Measurements from ENCODE around the gene PTPN11.
A peak's percentile ranks its signal among the peaks of the same experiment; 100 is the strongest.
"Not testable (repeated sequence)": the region's sequence is repeated elsewhere in the genome, so short reads cannot be mapped to it uniquely, and the experiment has no call there.

PTPN11 gene

DNA sequence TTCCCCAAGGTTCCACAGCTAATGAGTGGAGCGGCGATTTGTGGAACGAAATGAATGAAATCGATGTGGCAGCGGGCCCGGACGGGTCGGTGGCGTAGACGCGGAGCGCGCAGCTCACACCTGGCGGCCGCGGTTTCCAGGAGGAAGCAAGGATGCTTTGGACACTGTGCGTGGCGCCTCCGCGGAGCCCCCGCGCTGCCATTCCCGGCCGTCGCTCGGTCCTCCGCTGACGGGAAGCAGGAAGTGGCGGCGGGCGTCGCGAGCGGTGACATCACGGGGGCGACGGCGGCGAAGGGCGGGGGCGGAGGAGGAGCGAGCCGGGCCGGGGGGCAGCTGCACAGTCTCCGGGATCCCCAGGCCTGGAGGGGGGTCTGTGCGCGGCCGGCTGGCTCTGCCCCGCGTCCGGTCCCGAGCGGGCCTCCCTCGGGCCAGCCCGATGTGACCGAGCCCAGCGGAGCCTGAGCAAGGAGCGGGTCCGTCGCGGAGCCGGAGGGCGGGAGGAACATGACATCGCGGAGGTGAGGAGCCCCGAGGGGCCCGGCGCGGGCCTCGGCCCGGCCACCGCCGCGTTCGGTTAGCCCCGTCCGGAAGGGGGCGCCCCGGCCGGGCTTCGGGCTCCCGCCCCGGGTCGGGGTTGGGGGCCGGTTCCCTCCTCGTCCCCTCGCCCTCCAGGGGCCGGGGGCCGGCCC lies at the start of gene PTPN11:
Gene PTPN11 (plus strand): TSS at position 340 of the 689 bp plus-strand sequence. CDS start 165 bp downstream, at position 505.
- no peak for FAIRE-seq

DNA sequence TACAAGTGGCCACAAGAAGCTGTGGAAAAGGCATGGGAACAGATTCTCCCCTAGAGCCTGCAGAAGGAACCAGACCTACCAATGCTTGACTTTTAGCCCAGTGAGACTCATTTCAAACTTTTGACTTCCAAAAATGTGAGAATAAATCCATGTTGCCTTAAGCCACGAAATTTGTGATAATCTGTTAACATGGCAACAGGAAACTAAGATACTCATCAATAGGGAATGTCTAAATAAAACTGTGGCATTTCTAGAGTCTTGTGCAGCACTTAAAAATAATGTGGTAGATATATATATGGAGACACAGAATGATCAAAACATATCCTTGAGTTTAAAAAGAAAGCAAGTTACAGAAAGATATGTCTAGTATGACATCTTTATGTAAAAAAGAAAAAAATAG lies 48.5 kb upstream of the PTPN11 start:
- no peak for FAIRE-seq

DNA sequence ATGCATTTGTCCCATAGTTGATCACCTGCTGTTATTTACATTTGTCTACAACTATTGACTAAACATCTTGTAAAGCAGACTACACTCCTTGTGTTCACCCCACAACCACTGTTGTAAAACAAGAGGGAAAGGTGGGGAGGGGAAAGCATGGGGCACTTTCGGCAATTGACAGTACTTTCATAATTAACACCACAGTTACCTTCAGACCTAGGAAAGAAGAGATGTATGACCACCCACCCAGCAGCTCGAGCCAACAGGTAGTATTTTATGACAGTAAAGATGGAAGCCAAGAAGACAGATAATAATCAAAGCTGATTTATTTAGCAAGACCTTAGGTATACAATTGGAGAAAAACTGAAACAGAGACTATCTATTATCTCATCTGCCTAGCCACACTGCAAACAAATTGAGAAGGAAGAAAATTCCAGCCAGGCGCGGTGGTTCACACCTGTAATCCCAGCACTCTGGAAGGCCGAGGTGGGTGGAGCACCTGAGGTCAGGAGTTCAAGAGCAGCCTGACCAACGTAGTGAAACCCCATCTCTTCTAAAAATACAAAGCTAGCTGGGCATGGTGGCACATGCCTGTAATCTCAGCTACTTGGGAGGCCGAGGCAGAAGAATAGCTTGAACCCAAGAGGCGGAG lies 47.8 kb upstream of the PTPN11 start:
- FAIRE-seq: no peak

- FAIRE-seq: no peak
These were observed 44.5 kb upstream of the PTPN11 start for GRCh38 chr12:112374166-112374740.

GRCh38 chr12:112375105-112375504 lies 43.6 kb upstream of the PTPN11 start:
- FAIRE-seq: no peak

DNA sequence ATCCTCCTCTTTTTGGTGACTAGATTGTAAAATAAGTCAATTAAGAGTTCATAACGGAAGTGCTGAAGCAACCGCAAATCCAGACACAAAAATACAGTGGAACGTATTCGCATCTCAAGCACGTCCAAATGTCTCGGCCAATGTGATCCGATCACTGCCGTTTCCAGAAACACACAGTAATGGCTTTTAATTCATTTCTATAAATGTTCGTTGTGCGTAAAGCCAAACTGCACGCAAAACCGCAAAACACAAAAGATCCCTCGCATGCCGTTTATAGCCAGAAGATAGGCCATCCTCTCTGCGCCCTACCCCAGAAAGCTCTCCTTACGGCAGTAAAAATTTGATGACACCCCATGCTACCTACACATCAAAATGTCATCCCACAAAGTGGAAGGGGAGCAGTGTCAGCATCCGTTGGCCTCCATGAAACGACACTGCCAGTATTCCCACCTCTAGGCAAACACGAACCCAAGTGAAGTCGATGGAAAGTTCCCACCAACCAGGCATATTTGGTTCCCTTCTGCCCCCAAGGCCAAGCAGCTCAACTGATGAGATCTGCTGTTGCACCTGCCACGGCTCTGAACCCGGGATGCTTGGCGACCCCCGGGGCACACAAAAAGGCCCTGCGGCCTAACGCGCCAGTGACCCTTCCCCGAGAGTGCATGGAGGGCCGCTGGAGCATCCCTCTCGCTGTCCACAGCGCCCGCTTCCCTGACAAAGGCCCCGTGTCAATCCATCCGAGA lies 37.9 kb upstream of the PTPN11 start:
- FAIRE-seq: no peak

DNA sequence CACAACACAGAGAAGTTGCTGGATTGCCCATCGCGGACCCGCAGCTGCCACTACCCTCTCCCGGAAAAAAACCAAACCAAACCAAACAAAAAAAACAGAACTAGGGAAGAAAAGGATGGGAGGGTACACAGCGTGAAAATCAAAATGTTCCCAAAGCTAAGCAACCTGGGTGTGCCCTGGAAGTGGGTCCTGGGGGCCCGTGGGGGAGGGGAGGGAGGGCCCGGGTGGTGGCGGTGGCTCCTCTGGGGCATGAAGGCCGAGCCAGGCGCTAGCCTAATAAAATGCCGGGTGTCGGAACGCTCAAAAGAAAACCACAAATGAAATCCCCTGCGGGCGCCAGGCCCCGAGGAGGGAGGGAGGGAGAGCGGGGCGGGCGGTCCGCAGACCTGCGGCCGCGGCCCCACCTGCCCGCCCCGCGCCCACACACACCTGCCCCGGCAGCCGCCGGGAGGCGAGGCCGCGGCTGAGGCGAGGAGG lies 37.3 kb upstream of the PTPN11 start:
- no peak for FAIRE-seq

DNA sequence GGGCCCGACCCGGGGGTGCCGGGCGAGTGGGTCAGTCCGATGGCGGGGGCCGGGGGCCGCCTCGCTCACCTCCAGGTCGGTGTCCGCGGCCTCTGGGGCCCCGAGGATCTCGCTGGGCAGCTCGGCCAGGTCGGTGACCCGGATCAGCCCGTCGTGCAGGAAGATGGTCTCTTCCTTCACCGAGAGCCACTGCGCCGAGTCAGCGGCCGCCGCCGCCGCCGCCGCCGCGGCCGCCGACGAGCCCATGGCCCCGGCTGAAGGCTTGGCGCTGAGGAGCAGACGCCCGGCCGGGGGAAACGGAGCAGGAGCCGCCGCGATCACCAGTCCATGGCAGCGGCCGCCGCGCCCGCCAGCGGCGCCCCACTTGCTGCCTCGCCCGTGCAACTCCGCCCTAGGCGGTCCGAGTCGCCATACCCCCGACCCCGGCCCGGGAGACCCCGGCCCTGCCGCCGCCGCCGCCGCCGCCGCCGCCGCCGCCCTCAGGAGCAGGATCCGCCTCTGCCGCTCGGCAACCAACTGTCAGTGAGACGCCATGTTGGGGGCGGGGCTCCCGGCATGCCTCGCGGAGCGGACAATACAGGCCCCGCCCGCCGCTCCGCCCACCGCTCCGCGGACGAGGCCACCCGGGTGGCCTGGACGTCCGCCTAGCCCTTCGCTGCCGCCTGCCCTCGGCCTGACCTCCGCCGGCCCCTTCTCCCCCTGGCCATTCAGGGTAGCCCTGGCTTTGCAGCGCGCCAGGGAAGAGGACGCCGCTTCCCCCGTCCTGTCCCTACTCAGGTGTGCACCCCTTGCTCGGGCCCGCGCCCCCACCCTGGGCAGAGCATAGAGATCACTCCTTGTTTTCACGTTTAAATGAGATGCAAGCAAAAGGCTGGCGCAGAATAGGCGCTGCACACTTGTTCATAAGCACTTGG lies 36.6 kb upstream of the PTPN11 start, which contains the start of gene HECTD4:
Gene HECTD4 (minus strand): TSS at position 549 of the 914 bp plus-strand sequence. CDS start 303 bp downstream, at position 246.
- FAIRE-seq: no peak

DNA sequence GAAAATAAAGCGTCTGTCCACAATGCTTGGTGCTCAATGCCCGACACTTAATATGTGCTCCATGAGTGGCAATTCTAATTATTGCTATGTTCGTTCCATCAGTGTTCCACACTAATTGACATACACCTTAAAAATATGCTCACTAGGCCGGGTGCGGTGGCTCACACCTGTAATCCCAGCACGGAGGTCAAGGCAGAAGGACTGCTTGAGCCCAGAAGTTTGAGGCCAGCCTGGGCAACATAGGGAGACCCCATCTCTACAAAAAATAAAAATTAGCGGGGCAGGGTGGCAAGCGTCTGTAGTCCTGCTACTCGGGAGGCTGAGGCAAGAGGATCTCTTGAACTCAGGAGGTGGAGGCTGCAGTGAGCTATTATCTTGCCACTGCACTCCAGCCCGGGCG lies 35.9 kb upstream of the PTPN11 start:
- no peak for FAIRE-seq

- FAIRE-seq: no peak
These were observed 32.0 kb upstream of the PTPN11 start for GRCh38 chr12:112386726-112387125.

DNA sequence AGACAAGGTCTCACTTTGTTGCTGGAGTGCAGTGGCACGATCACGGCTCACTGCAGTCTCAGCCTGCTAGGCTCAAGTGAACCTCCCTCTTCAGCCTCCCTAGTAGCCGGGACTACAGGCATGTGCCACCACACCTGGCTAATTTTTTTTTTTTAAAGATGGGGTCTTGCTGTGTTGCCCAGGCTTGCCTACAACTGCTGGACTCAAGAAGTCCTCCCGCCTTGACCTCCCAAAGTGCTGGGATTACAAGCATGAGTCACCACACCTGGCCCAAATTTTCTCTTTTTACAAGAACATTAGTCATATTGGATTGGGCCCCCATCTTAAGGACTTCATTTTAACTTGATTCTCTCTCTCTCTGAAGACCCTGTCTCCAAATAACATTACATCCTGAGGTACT lies 29.5 kb upstream of the PTPN11 start:
- no peak for FAIRE-seq

GRCh38 chr12:112389922-112390654 lies 28.7 kb upstream of the PTPN11 start:
- FAIRE-seq: not testable (repeated sequence)

- no peak for FAIRE-seq
These were observed 25.4 kb upstream of the PTPN11 start for GRCh38 chr12:112393328-112393727.

DNA sequence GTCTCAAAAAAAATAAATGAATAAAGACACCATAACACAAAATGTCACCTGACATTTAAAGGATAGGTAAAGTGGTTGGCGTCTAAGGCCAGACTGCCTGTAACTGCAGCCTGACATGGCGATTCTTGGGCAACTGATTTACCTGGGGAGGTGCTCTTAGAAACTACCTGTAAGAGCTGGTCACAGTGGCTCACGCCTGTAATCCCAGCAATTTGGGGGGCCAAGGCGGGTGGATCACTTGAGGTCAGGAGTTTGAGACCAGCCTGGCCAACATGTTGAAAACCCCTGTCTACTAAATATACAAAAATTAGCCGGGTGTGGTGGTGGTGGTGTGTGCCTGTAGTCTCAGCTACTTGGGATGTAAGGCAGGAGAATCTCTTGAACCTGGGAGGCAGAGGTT lies 17.7 kb upstream of the PTPN11 start:
- FAIRE-seq: no peak

DNA sequence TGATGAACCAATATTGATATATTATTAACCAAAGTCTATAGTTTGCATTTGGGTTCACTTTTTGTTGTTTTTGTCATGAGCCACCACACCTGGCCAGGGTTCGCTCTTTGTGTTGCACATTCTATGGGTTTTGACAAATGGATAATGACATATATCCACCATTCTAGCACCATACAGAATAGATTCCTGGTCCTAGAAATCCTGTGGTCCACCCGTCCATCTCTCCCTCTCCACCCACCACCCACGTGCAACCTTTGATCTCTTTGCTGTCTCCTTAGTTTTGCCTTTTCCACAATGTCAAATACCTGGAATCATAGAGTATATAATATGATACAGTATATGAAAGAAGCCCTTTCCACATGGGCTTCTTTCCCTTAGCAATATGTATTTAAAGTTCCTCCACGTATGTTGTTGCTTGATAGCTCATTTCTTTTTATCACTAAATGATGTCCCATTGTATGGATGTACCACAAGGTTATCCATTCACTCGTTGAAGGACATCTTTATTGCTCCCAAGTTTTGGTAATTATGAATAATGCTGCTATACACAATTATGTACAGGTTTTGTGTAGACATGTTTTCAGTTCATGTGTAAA lies 16.7 kb upstream of the PTPN11 start:
- FAIRE-seq: no peak

DNA sequence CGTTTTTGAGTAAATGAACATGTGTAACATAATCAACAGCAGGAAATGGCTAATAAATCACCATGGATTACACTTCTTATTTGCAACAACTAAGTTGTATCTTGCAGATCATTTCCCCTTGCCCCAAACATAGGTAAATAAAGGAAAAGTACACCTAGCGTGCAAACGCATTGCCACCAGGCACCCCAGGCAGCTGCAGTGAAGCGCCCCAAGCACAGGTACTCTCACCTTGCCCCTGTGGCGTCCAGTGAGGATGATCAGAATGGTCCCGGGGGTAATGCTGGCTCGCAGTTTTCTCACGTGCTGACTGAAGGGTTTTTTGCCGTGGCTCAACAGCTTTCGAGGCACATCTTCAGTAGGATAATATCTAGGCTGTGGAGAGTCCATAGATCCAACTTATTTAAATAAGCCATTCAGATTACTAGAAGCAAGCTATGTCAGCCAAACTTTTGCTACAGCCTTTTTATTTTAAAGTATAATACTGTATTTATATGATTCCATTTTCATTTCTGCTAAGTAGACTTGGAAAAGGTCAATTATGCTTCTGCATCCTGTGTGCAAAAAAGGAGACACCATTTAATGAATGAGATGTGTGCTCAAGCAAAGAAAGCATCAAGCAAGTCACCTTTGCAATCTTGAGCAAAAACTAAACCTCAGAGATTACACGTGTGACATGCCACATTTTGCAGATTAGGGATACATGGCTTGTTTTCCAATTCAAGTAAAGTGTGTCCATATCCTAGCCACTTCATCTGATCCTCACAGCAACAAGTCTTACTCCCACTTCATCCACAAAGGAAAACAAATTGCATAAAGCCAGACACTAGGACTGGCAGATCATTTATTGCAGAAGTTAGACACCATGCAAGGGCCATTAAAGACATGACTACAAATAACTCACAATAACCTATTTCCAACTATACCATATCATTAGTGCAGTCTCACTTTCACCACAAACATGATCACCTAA lies 11.9 kb upstream of the PTPN11 start:
- no peak for FAIRE-seq

DNA sequence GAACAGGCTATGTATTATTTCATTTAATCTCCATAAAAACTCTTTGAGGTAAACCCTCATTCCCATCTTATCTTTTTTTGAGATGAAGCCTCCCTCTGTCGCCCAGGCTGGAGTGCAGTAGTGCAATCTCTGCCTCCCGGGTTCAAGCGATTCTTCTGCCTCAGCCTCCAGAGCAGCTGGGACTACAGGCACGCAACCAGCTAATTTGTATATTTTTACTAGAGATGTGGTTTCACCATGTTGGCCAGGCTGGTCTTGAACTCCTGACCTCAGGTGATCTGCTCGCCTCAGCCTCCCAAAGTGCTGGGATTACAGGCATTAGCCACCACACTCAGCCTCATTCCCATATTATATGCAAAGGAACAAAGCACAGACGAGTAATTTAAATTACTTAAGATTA lies 11.1 kb upstream of the PTPN11 start:
- not testable (repeated sequence) for FAIRE-seq

GRCh38 chr12:112408621-112409020 lies 10.1 kb upstream of the PTPN11 start:
- no peak for FAIRE-seq

- peak; percentile 9 for FAIRE-seq
These were observed 9.5 kb upstream of the PTPN11 start, which contains the start of gene RPL6 for GRCh38 chr12:112409064-112409905. TSS of gene RPL6 (minus strand) at chr12:112409605. CDS start at chr12:112408656, 949 bp downstream.
